CD14-positive monocyte (primary cell): ENCODE results near the gene ADCY1. TPM values are rescaled to one million over a fixed set of nuclear protein-coding genes. Genes with fewer than 3 reads are reported as not detected.

ENCODE experiments used
- DNase-seq, 3 donors: peaks; one replicate each; pipeline ENCODE4 v3.0.0-alpha.2; 2011 to 2022
- H2AFZ ChIP-seq: 2 replicates; pipeline ENCODE4 v1.6.0; 2012; ENCODE audit warnings: mild to moderate bottlenecking, low read depth, low read length, inconsistent platforms; ENCODE audit not compliant: insufficient read depth, poor library complexity, severe bottlenecking
- H3K27ac ChIP-seq, 2 donors: 1 replicate in 1 of 2; 2 replicates in 1 of 2; pipeline ENCODE4 v1.5.1; 2012 to 2013; ENCODE audit warnings: low read length in 2 of 2, control low read depth in 1 of 2, inconsistent platforms in 1 of 2, low read depth in 1 of 2, mild to moderate bottlenecking in 1 of 2
- H3K27me3 ChIP-seq, 2 donors: one replicate each; pipeline versions ENCODE4 v1.6.0 to v1.6.1; 2011 to 2013; ENCODE audit warnings: low read length in 2 of 2; ENCODE audit not compliant: control insufficient read depth in 2 of 2, insufficient read depth in 2 of 2
- H3K36me3 ChIP-seq, 2 donors: replicated peaks in 1 of 2; 1 replicate in 1 of 2; 2 replicates in 1 of 2; pipeline versions ENCODE4 v1.5.1 to v1.6.1; 2012 to 2013; ENCODE audit warnings: low read length in 2 of 2, control low read depth in 1 of 2, inconsistent platforms in 1 of 2, mild to moderate bottlenecking in 1 of 2; ENCODE audit not compliant: insufficient read depth in 2 of 2, control insufficient read depth in 1 of 2
- H3K4me1 ChIP-seq, 2 donors: 1 replicate in 1 of 2; 2 replicates in 1 of 2; pipeline versions ENCODE4 v1.5.1 to v1.6.1; 2012 to 2013; ENCODE audit warnings: low read length in 2 of 2, control low read depth in 1 of 2, inconsistent platforms in 1 of 2, mild to moderate bottlenecking in 1 of 2, moderate library complexity in 1 of 2; ENCODE audit not compliant: insufficient read depth in 2 of 2, control insufficient read depth in 1 of 2
- H3K4me2 ChIP-seq: replicated peaks from 2 replicates; pipeline ENCODE3; 2012; ENCODE audit warnings: low read length, moderate library complexity, mild to moderate bottlenecking; ENCODE audit not compliant: poor library complexity, severe bottlenecking; ENCODE audit errors: extremely low read depth
- H3K4me3 ChIP-seq, 3 experiments: fragments of 200-600 bp in 1 of 3; sonication (generic) in 1 of 3; replicated peaks in 1 of 3; 1 replicate in 2 of 3; 2 replicates in 1 of 3; pipeline ENCODE4 v1.5.1; 2011 to 2013; ENCODE audit warnings: low read length in 3 of 3, mild to moderate bottlenecking in 3 of 3, control low read depth in 2 of 3, low read depth in 2 of 3, inconsistent platforms in 1 of 3, moderate library complexity in 1 of 3
- H3K79me2 ChIP-seq: 2 replicates; pipeline ENCODE4 v1.6.0; 2012; ENCODE audit warnings: mild to moderate bottlenecking, control low read depth, inconsistent platforms, low read length, moderate library complexity; ENCODE audit not compliant: insufficient read depth
- H3K9ac ChIP-seq: 2 replicates; pipeline ENCODE4 v1.6.0; 2017; ENCODE audit warnings: low read length, mild to moderate bottlenecking; ENCODE audit not compliant: insufficient read depth, poor library complexity, severe bottlenecking
- H3K9me3 ChIP-seq, 2 donors: replicated peaks in 1 of 2; 1 replicate in 1 of 2; 2 replicates in 1 of 2; pipeline versions ENCODE4 v1.5.1 to v1.6.1; 2012 to 2013; ENCODE audit warnings: low read length in 2 of 2, control low read depth in 1 of 2; ENCODE audit not compliant: control insufficient read depth in 1 of 2, insufficient read depth in 1 of 2
- H4K20me1 ChIP-seq: 2 replicates; pipeline ENCODE4 v1.6.0; 2012; ENCODE audit warnings: mild to moderate bottlenecking, low read length, control low read depth, moderate library complexity; ENCODE audit not compliant: insufficient read depth
- H3K27ac Mint-ChIP-seq, 7 donors: one replicate each; pipeline ENCODE4 v1.8.0; 2020; ENCODE audit warnings: mild to moderate bottlenecking in 7 of 7, mixed read lengths in 7 of 7, moderate library complexity in 6 of 7, inconsistent platforms in 2 of 7
- H3K27me3 Mint-ChIP-seq, 3 donors: one replicate each; pipeline ENCODE4 v1.8.0; 2021 to 2022; ENCODE audit warnings: low read depth in 3 of 3, mild to moderate bottlenecking in 3 of 3, mixed read lengths in 3 of 3, moderate library complexity in 3 of 3, inconsistent platforms in 1 of 3
- H3K36me3 Mint-ChIP-seq, 2 donors: one replicate each; pipeline ENCODE4 v1.8.0; 2020; ENCODE audit warnings: mixed read lengths in 2 of 2, inconsistent platforms in 1 of 2, mild to moderate bottlenecking in 1 of 2
- H3K4me1 Mint-ChIP-seq: one replicate; pipeline ENCODE4 v1.8.0; 2020; ENCODE audit warnings: mild to moderate bottlenecking, mixed read lengths
- H3K4me3 Mint-ChIP-seq, 2 donors: one replicate each; pipeline ENCODE4 v1.8.0; 2020; ENCODE audit warnings: mild to moderate bottlenecking in 2 of 2, mixed read lengths in 2 of 2, moderate library complexity in 1 of 2
- H3K9me3 Mint-ChIP-seq, 7 donors: one replicate each; pipeline ENCODE4 v1.8.0; 2020 to 2022; ENCODE audit warnings: mixed read lengths in 7 of 7, mild to moderate bottlenecking in 6 of 7, moderate library complexity in 6 of 7, inconsistent platforms in 2 of 7
- CTCF ChIP-seq: fragments of 200-600 bp; IDR thresholded peaks from one replicate; pipeline ENCODE4 v1.8.0; 2022; ENCODE audit warnings: antibody characterized with exemption, mild to moderate bottlenecking
- WGBS: methylation state at CpG from one replicate; pipeline ENCODE4 v1.1.5; 2013; ENCODE audit warnings: missing lambda C conversion rate; ENCODE audit not compliant: insufficient coverage; 5-methylcytosine and 5-hydroxymethylcytosine counted together
- intact Hi-C, 2 donors: fragments of 100-400 bp; cut with micrococcal nuclease; formaldehyde crosslinking; loops; one replicate each; pipeline versions ENCODE4 v1.15.0 to v1.15.1; 2023
- polyA plus RNA-seq, 3 donors: library from polyadenylated mRNA; depleted of rRNA in 1 of 3; unstranded in 2 of 3; stranded (reverse) in 1 of 3; fragments of 300-500 nt in 2 of 3; fragments of >200 nt in 1 of 3; fragmentation: Illumina TruSeq in 2 of 3; gene quantifications; 1 replicate in 2 of 3; 2 replicates in 1 of 3; pipeline ENCODE4 v1.2.3, GENCODE V29; 2012 to 2021

ADCY1 gene
- polyA plus RNA-seq, 3 donors, result 0.01 TPM; not detected in 2

DNA sequence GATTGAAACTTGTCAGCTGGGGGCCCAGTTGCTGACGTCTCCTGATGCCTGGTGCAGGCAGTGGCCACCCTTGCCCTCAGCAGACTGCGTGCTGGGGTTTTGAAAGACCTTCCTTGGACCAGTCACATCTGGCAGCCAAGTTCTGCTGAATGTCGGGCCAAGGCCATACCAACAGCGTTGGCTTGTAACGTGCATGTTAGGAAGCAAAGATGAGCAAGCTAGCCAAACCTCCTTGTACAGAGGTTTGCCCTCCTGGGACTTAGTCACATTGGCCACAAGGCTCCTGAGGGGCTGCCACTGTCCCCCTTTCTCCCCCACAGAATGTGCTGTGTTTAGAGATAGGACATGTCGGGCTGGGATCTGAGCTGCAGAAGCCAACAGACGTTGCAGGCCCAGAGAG, 49.0 kb downstream of the ADCY1 start:
- Histone ChIP-seq H3K4me3 (no peak overlapping the region), H3K79me2 (no peaks in the 10 kb centered on the region), H4K20me1 (no peaks in the 10 kb centered on the region), H3K36me3 (no peaks in the 10 kb centered on the region), H3K27me3 (no peaks in the 10 kb centered on the region), H2AFZ (no peak overlapping the region), H3K9me3 (no peaks in the 10 kb centered on the region), H3K9ac (no peak overlapping the region), H3K4me1 (no peaks in the 10 kb centered on the region), H3K27ac (no peak overlapping the region), H3K4me2 (no peak overlapping the region)
- H3K36me3 Mint-ChIP-seq, result no peaks in the 10 kb centered on the region
- 97% methylated on average over 5 of the region's 7 CpGs for WGBS
- H3K4me1 Mint-ChIP-seq, result no peaks in the 10 kb centered on the region
- H3K27me3 Mint-ChIP-seq, result peaks cover 0 to 5% (median 2%) of the 10 kb centered on the region in 3 donors
- no peak for TF ChIP-seq CTCF
- H3K27ac Mint-ChIP-seq, result no peak overlapping the region
- DNase-seq, result no peak
- peaks cover 0 to 5% (median 2%) of the 10 kb centered on the region in 7 donors for H3K9me3 Mint-ChIP-seq
- H3K4me3 Mint-ChIP-seq, result no peak overlapping the region
- intact Hi-C loops, result no loop called here

DNA sequence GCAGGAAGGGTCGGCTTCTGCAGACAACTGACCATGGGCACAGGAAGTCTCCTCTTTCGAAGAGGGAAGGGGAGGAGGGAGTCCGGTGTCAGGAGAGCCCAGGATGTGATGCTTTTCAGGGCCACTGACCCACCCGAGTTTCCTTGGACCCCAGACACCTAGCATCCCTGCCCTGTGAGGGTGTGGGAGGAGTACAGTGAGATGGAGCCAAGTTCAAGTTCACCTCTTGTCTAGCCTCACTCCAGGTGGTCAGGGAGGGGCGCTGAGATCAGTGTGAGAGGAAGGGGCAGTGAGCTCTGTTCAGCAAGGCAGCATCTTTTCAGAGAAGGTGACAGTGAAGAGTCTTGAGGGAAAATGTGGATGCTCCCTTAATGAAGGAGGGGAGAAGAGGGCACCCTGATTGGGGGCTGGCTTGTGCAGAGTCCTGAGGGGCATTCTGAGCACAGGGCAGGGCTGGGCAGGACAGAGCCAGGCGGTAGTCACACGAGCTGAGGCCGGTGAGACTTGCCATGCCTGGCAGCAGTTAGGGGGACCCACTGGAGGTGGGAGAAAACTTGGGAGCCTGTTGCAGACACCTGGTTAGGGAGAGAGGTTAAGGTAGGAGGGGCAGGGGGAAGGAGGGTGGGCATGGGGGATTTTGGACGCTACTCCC, 49.7 kb downstream of the ADCY1 start:
- no peak overlapping the region for H3K27ac Mint-ChIP-seq
- H3K36me3 Mint-ChIP-seq, result no peaks in the 10 kb centered on the region
- H3K27me3 Mint-ChIP-seq, result peaks cover 0 to 4% (median 2%) of the 10 kb centered on the region in 3 donors
- Histone ChIP-seq H3K4me2 (no peak overlapping the region), H4K20me1 (no peaks in the 10 kb centered on the region), H3K9ac (no peak overlapping the region), H3K36me3 (no peaks in the 10 kb centered on the region), H3K79me2 (no peaks in the 10 kb centered on the region), H3K27me3 (no peaks in the 10 kb centered on the region), H3K9me3 (no peaks in the 10 kb centered on the region), H2AFZ (no peak overlapping the region), H3K4me3 (no peak overlapping the region), H3K27ac (no peak overlapping the region), H3K4me1 (no peaks in the 10 kb centered on the region)
- DNase-seq, result no peak
- H3K9me3 Mint-ChIP-seq, result peaks cover 0 to 5% (median 3%) of the 10 kb centered on the region in 7 donors
- intact Hi-C loops, result no loop called here
- H3K4me3 Mint-ChIP-seq, result no peak overlapping the region
- no peak for TF ChIP-seq CTCF
- H3K4me1 Mint-ChIP-seq, result no peaks in the 10 kb centered on the region
- WGBS, result 90% methylated on average over 4 of the region's 9 CpGs
